ENCODE measurements around the gene CCND2.
A peak's percentile ranks its signal among the peaks of the same experiment; 100 is the strongest.

CCND2 gene

DNA sequence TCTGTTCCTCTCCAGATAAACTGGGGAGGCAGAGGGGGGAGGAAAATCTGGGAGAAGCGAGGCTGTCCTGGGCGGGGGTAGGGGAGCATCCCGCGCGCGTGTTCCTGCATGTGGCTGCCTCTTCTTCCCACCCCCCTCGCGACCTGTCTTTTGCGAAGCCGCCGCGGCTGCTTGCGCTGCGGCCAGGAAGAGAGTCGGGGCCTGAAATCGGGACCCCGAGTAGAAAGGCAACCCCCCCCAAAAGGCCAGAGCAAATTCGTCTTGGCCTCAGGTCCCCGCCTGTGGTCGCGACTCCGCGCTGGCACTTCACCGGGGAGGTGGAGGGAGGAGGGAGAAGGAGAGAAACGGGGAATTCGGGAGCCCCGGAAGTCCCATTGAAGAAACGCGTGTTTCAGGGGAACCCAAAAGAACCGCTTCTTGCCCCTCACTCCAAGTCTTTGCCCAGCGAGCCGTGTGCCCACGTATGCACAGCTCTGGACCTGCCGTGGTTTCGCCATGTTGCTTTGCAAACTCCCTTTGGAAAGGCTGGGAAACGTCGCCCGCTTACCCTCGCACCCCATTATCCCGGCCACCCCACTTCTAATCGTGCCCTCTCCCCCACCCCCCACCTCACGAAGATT, 944 bp downstream of the CCND2 start:
- Histone ChIP-seq H3K4me1 (ENCODE audit: control insufficient read depth, insufficient read depth, low read length) (peaks cover 36% of the 10 kb centered on the region), H3K36me3 (ENCODE audit: control insufficient read depth, insufficient read depth, low read length) (peaks cover 2% of the 10 kb centered on the region), H3K9ac (ENCODE audit: low read length) (peak overlapping the region; percentile 99), H3K27ac (ENCODE audit: low read depth, low read length) (peak overlapping the region; percentile 98), H3K27me3 (ENCODE audit: control insufficient read depth, insufficient read depth, low read length) (no peaks in the 10 kb centered on the region), H3K4me3 (ENCODE audit: low read length) (peak overlapping the region; percentile 99)

GRCh38 chr12:4275016-4275869, 1.7 kb downstream of the CCND2 start:
- H3K27ac ChIP-seq (ENCODE audit: low read depth, low read length), result peak overlapping the region; percentile 98
- H3K4me1 ChIP-seq (ENCODE audit: control insufficient read depth, insufficient read depth, low read length), result peaks cover 43% of the 10 kb centered on the region
- H3K27me3 ChIP-seq (ENCODE audit: control insufficient read depth, insufficient read depth, low read length), result no peaks in the 10 kb centered on the region

DNA sequence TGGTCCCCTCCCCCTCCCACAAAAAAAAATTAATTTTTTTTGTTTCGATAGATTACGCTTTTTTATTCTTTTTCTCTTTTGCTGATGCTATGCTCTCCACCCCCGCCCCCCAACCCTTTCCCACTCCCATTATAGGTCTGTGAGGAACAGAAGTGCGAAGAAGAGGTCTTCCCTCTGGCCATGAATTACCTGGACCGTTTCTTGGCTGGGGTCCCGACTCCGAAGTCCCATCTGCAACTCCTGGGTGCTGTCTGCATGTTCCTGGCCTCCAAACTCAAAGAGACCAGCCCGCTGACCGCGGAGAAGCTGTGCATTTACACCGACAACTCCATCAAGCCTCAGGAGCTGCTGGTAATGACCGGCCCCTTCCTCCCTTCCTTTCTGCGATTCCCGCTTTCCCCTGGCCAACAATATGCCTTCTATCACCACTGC, 2.3 kb downstream of the CCND2 start:
- Histone ChIP-seq H3K4me3 (ENCODE audit: low read length) (peak overlapping the region; percentile 99), H3K9ac (ENCODE audit: low read length) (peak overlapping the region; percentile 68), H3K36me3 (ENCODE audit: control insufficient read depth, insufficient read depth, low read length) (peaks cover 8% of the 10 kb centered on the region), H3K4me1 (ENCODE audit: control insufficient read depth, insufficient read depth, low read length) (peaks cover 50% of the 10 kb centered on the region), H3K27ac (ENCODE audit: low read depth, low read length) (peak overlapping the region; percentile 98), H3K27me3 (ENCODE audit: control insufficient read depth, insufficient read depth, low read length) (no peaks in the 10 kb centered on the region)

More at GRCh38 chr12:4275016-4275869, 1.7 kb downstream of the CCND2 start:
- H3K9ac ChIP-seq (ENCODE audit: low read length), result peak overlapping the region; percentile 99
- peaks cover 8% of the 10 kb centered on the region for H3K36me3 ChIP-seq (ENCODE audit: control insufficient read depth, insufficient read depth, low read length)
- peak overlapping the region; percentile 99 for H3K4me3 ChIP-seq (ENCODE audit: low read length)

- H3K36me3 ChIP-seq (ENCODE audit: control insufficient read depth, insufficient read depth, low read length), result peaks cover 8% of the 10 kb centered on the region
- H3K4me3 ChIP-seq (ENCODE audit: low read length), result peak overlapping the region; percentile 99
- no peaks in the 10 kb centered on the region for H3K27me3 ChIP-seq (ENCODE audit: control insufficient read depth, insufficient read depth, low read length)
- peaks cover 57% of the 10 kb centered on the region for H3K4me1 ChIP-seq (ENCODE audit: control insufficient read depth, insufficient read depth, low read length)
- peak overlapping the region; percentile 98 for H3K27ac ChIP-seq (ENCODE audit: low read depth, low read length)
- H3K9ac ChIP-seq (ENCODE audit: low read length), result no peak overlapping the region
Measured at GRCh38 chr12:4276524-4277204, 3.1 kb downstream of the CCND2 start.

DNA sequence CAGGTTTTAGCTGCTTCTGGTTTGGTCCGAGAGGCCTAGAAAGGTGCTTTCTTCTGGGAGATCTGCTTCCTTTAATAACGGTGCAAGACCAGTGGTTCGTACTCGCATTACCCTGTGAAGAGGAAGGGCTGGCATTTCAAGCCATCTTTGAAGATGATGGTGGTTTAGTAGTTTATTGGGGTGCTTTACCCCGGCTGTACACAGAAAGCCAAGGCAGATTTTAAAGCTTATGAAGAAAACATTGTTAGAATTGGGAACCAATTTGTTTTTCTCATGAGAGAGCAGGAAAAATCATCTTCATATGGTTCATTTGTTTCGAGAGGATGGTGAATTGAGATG, 3.6 kb downstream of the CCND2 start:
- peak overlapping the region; percentile 46 for H3K27ac ChIP-seq (ENCODE audit: low read depth, low read length)
- H3K4me1 ChIP-seq (ENCODE audit: control insufficient read depth, insufficient read depth, low read length), result peaks cover 57% of the 10 kb centered on the region
- H3K9ac ChIP-seq (ENCODE audit: low read length), result no peak overlapping the region
- peak overlapping the region; percentile 52 for H3K4me3 ChIP-seq (ENCODE audit: low read length)
- no peaks in the 10 kb centered on the region for H3K27me3 ChIP-seq (ENCODE audit: control insufficient read depth, insufficient read depth, low read length)
- H3K36me3 ChIP-seq (ENCODE audit: control insufficient read depth, insufficient read depth, low read length), result peaks cover 12% of the 10 kb centered on the region

GRCh38 chr12:4277857-4278256, 4.3 kb downstream of the CCND2 start:
- no peak overlapping the region for H3K4me3 ChIP-seq (ENCODE audit: low read length)
- H3K27ac ChIP-seq (ENCODE audit: low read depth, low read length), result no peak overlapping the region
- peaks cover 52% of the 10 kb centered on the region for H3K4me1 ChIP-seq (ENCODE audit: control insufficient read depth, insufficient read depth, low read length)
- no peaks in the 10 kb centered on the region for H3K27me3 ChIP-seq (ENCODE audit: control insufficient read depth, insufficient read depth, low read length)
- peaks cover 19% of the 10 kb centered on the region for H3K36me3 ChIP-seq (ENCODE audit: control insufficient read depth, insufficient read depth, low read length)
- H3K9ac ChIP-seq (ENCODE audit: low read length), result peak overlapping the region; percentile 11

DNA sequence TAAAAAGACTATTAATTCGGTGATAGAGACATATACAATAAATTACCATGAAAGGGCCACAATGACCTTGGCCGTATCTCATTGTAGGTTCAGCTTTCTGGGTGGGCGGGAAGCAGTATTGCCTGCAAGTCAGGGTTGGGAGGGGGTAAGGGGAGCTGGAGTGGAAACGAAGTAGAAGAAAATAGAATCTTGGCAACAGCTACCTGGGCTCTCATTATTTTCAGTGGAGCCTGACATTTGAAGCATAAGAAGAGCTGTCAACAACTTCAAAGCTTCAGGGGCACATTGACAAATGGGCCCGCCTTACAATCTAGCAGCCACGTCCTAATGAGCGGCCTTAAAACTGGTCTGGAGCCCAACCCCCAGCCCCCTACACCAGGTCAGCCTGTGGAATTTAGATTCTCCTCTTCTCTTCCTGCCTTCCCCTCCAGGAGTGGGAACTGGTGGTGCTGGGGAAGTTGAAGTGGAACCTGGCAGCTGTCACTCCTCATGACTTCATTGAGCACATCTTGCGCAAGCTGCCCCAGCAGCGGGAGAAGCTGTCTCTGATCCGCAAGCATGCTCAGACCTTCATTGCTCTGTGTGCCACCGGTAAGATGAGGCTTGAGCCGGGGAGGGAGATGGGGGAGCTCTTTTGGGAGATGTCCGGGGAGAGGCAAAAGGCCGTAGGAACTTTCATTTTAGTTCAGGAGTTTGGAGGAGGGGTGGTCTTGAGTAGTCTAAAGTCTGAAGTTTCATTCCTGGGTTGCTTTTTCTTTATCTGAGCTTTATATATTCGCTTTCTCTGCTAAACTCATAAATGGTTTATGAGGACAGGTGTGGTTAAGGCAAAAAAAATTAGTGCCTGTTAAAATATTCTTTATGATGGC, 5.0 kb downstream of the CCND2 start:
- H3K36me3 ChIP-seq (ENCODE audit: control insufficient read depth, insufficient read depth, low read length), result peaks cover 24% of the 10 kb centered on the region
- H3K27ac ChIP-seq (ENCODE audit: low read depth, low read length), result no peak overlapping the region
- peaks cover 49% of the 10 kb centered on the region for H3K4me1 ChIP-seq (ENCODE audit: control insufficient read depth, insufficient read depth, low read length)

GRCh38 chr12:4279198-4279690, 5.7 kb downstream of the CCND2 start:
- Histone ChIP-seq H3K4me3 (ENCODE audit: low read length) (no peak overlapping the region), H3K27me3 (ENCODE audit: control insufficient read depth, insufficient read depth, low read length) (no peaks in the 10 kb centered on the region), H3K9ac (ENCODE audit: low read length) (no peak overlapping the region), H3K27ac (ENCODE audit: low read depth, low read length) (peak overlapping the region; percentile 73), H3K36me3 (ENCODE audit: control insufficient read depth, insufficient read depth, low read length) (peaks cover 31% of the 10 kb centered on the region), H3K4me1 (ENCODE audit: control insufficient read depth, insufficient read depth, low read length) (peaks cover 49% of the 10 kb centered on the region)

More for the DNA sequence above, 5.0 kb downstream of the CCND2 start:
- H3K27me3 ChIP-seq (ENCODE audit: control insufficient read depth, insufficient read depth, low read length), result no peaks in the 10 kb centered on the region
- H3K9ac ChIP-seq (ENCODE audit: low read length), result no peak overlapping the region
- H3K4me3 ChIP-seq (ENCODE audit: low read length), result no peak overlapping the region

GRCh38 chr12:4280351-4281163, 7.0 kb downstream of the CCND2 start:
- Histone ChIP-seq H3K36me3 (ENCODE audit: control insufficient read depth, insufficient read depth, low read length) (peaks cover 38% of the 10 kb centered on the region), H3K4me3 (ENCODE audit: low read length) (peak overlapping the region; percentile 37), H3K27ac (ENCODE audit: low read depth, low read length) (peak overlapping the region; percentile 73), H3K9ac (ENCODE audit: low read length) (no peak overlapping the region), H3K4me1 (ENCODE audit: control insufficient read depth, insufficient read depth, low read length) (peaks cover 49% of the 10 kb centered on the region), H3K27me3 (ENCODE audit: control insufficient read depth, insufficient read depth, low read length) (no peaks in the 10 kb centered on the region)

- H3K36me3 ChIP-seq (ENCODE audit: control insufficient read depth, insufficient read depth, low read length), result peaks cover 42% of the 10 kb centered on the region
- H3K27ac ChIP-seq (ENCODE audit: low read depth, low read length), result peak overlapping the region; percentile 73
- no peak overlapping the region for H3K9ac ChIP-seq (ENCODE audit: low read length)
- H3K4me3 ChIP-seq (ENCODE audit: low read length), result peak overlapping the region; percentile 37
- peaks cover 49% of the 10 kb centered on the region for H3K4me1 ChIP-seq (ENCODE audit: control insufficient read depth, insufficient read depth, low read length)
- no peaks in the 10 kb centered on the region for H3K27me3 ChIP-seq (ENCODE audit: control insufficient read depth, insufficient read depth, low read length)
Measured at GRCh38 chr12:4281173-4281654, 7.7 kb downstream of the CCND2 start.

Data from rectal smooth muscle tissue (tissue), 1 donor.